Right lobe of liver (tissue), 4 donors: Measurements from ENCODE around the gene MRC1.

Experiments
- POLR2A ChIP-seq: fragments of 450-650 bp; IDR thresholded peaks from one replicate; pipeline ENCODE4 v1.6.1; 2017; ENCODE audit warnings: antibody characterized with exemption, mild to moderate bottlenecking
- TF ChIP-seq, protein P1 (sequence below), 4 donors: fragments of 200-600 bp in 3 of 4; fragments of 450-650 bp in 1 of 4; IDR thresholded peaks; one replicate each; pipeline versions ENCODE4 v1.5.1 to v1.8.0; 2016 to 2022; ENCODE audit warnings: antibody characterized with exemption in 4 of 4, mild to moderate bottlenecking in 2 of 4
- donor health status: DM: no; HTN: no; CAD: no.
- donor health status: DM: no; HTN: no; CAD: no.
- donor health status: DM: no; HTN: yes; CAD: no.

DNA sequence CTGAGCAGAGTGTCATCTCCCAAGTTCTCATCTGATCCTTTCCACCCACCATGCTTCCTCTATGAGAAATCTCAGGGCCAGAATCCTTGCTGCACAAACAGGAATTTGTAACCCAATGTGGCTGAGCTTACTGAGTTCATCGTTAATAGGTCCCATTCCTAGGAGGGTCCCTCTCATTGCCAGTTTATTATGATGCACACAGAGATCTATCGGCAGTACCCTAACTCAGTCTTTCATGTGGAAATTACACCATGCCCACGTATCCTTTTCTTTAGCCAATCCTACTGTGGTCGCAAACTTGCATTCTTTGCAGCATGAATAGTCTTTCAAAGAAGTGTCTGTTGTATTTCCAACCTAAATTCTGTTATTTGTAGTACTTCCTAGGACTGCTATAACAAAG, 45.0 kb upstream of the MRC1 start:
- TF ChIP-seq, protein P1, sequence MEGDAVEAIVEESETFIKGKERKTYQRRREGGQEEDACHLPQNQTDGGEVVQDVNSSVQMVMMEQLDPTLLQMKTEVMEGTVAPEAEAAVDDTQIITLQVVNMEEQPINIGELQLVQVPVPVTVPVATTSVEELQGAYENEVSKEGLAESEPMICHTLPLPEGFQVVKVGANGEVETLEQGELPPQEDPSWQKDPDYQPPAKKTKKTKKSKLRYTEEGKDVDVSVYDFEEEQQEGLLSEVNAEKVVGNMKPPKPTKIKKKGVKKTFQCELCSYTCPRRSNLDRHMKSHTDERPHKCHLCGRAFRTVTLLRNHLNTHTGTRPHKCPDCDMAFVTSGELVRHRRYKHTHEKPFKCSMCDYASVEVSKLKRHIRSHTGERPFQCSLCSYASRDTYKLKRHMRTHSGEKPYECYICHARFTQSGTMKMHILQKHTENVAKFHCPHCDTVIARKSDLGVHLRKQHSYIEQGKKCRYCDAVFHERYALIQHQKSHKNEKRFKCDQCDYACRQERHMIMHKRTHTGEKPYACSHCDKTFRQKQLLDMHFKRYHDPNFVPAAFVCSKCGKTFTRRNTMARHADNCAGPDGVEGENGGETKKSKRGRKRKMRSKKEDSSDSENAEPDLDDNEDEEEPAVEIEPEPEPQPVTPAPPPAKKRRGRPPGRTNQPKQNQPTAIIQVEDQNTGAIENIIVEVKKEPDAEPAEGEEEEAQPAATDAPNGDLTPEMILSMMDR (IDR thresholded peaks at IDR 0.05), result no peak
- TF ChIP-seq POLR2A, result no peak
